GM23338 (cell line): ENCODE data around the gene ZNF331. TPM values are rescaled to one million over a fixed set of nuclear protein-coding genes. Genes with fewer than 3 reads are reported as not detected.

ENCODE experiments used
- ATAC-seq: fragments of 200-7000 bp; cut with Tn5 transposase; 3 replicates; pipeline ENCODE4 v1.9.1; 2020
- DNase-seq: peaks from one replicate; pipeline ENCODE4 v3.0.0-alpha.2; 2015; ENCODE audit warnings: low spot score
- H2AFZ ChIP-seq: fragments of 200-600 bp; sonication (generic); 2 replicates; pipeline ENCODE4 v1.8.0; 2016; ENCODE audit warnings: antibody characterized with exemption, mild to moderate bottlenecking, moderate library complexity
- H3F3A ChIP-seq: fragments of 200-600 bp; sonication (generic); replicated peaks from 2 replicates; pipeline ENCODE4 v1.8.0; 2017; ENCODE audit warnings: antibody characterized with exemption, mixed run types, low read depth
- H3K27ac ChIP-seq: fragments of 200-600 bp; sonication (generic); 2 replicates; pipeline ENCODE4 v1.6.1; 2016; ENCODE audit warnings: low read depth
- H3K27me3 ChIP-seq: fragments of 200-600 bp; sonication (generic); 2 replicates; pipeline ENCODE4 v1.8.0; 2016; ENCODE audit warnings: mild to moderate bottlenecking, mixed run types, moderate library complexity; ENCODE audit not compliant: insufficient read depth
- H3K36me3 ChIP-seq: fragments of 200-600 bp; sonication (generic); 2 replicates; pipeline ENCODE4 v1.8.0; 2016; ENCODE audit warnings: mild to moderate bottlenecking; ENCODE audit not compliant: insufficient read depth
- H3K4me1 ChIP-seq: fragments of 200-600 bp; sonication (generic); 2 replicates; pipeline ENCODE4 v1.8.0; 2016; ENCODE audit warnings: mild to moderate bottlenecking, moderate library complexity; ENCODE audit not compliant: insufficient read depth
- H3K4me2 ChIP-seq: fragments of 200-600 bp; sonication (generic); 2 replicates; pipeline ENCODE4 v1.7.1; 2017; ENCODE audit warnings: mixed run types
- H3K4me3 ChIP-seq: fragments of 200-600 bp; sonication (generic); 2 replicates; pipeline ENCODE4 v1.6.1; 2016; ENCODE audit warnings: mixed run types
- H3K79me2 ChIP-seq: fragments of 200-600 bp; sonication (generic); replicated peaks from 2 replicates; pipeline ENCODE4 v1.8.0; 2017; ENCODE audit warnings: mild to moderate bottlenecking; ENCODE audit not compliant: insufficient read depth
- H3K9me2 ChIP-seq: fragments of 200-600 bp; sonication (generic); 2 replicates; pipeline ENCODE4 v1.8.0; 2017; ENCODE audit not compliant: insufficient read depth
- H4K20me1 ChIP-seq: fragments of 200-600 bp; sonication (generic); replicated peaks from 2 replicates; pipeline ENCODE4 v1.8.0; 2017; ENCODE audit warnings: mild to moderate bottlenecking; ENCODE audit not compliant: insufficient read depth
- H3K27ac Mint-ChIP-seq: 2 replicates; pipeline ENCODE4 v1.8.0; 2020; ENCODE audit warnings: inconsistent platforms, mild to moderate bottlenecking, moderate library complexity, mixed read lengths
- H3K27me3 Mint-ChIP-seq: 3 replicates; pipeline ENCODE4 v1.8.0; 2022; ENCODE audit warnings: low read depth, mild to moderate bottlenecking, moderate library complexity, mixed read lengths, inconsistent platforms; ENCODE audit not compliant: insufficient read depth, poor library complexity
- H3K36me3 Mint-ChIP-seq: 3 replicates; pipeline ENCODE4 v1.8.0; 2021; ENCODE audit warnings: low read depth, mild to moderate bottlenecking, inconsistent platforms, moderate library complexity, mixed read lengths
- H3K4me1 Mint-ChIP-seq: 3 replicates; pipeline ENCODE4 v1.8.0; 2020; ENCODE audit warnings: mild to moderate bottlenecking, inconsistent platforms, mixed read lengths
- H3K4me3 Mint-ChIP-seq: 3 replicates; pipeline ENCODE4 v1.8.0; 2021; ENCODE audit warnings: moderate library complexity, mild to moderate bottlenecking, inconsistent platforms, mixed read lengths
- H3K9me3 Mint-ChIP-seq: 3 replicates; pipeline ENCODE4 v1.8.0; 2020; ENCODE audit warnings: moderate library complexity, mild to moderate bottlenecking, inconsistent platforms, mixed read lengths
- CREB1 ChIP-seq: fragments of 250-450 bp; sonication (Bioruptor Pico); IDR thresholded peaks from 2 replicates; pipeline ENCODE4 v1.5.0; 2020; ENCODE audit warnings: low read depth, mild to moderate bottlenecking, moderate library complexity
- CTCF ChIP-seq, 2 experiments: fragments of 200-600 bp in 1 of 2; sonication (generic) in 1 of 2; conservative IDR thresholded peaks; 2 replicates each; pipeline versions ENCODE4 v1.5.1 to v1.6.1; 2016 to 2017; ENCODE audit warnings: antibody characterized with exemption in 2 of 2, low read depth in 2 of 2, mild to moderate bottlenecking in 2 of 2, moderate library complexity in 1 of 2
- ETS1 ChIP-seq: IDR thresholded peaks from 2 replicates; pipeline ENCODE4 v1.6.1; 2016; ENCODE audit warnings: antibody characterized with exemption
- EZH2 ChIP-seq: fragments of 200-600 bp; sonication (generic); IDR thresholded peaks from one replicate; pipeline ENCODE4 v1.8.0; 2017; ENCODE audit warnings: antibody characterized with exemption, mild to moderate bottlenecking, low read depth; ENCODE audit not compliant: unreplicated experiment
- EZH2phosphoT487 ChIP-seq: fragments of 200-600 bp; sonication (generic); IDR thresholded peaks from one replicate; pipeline ENCODE4 v1.8.1; 2018; ENCODE audit warnings: antibody characterized with exemption; ENCODE audit not compliant: unreplicated experiment
- JUNB ChIP-seq: IDR thresholded peaks from one replicate; pipeline ENCODE4 v1.6.1; 2016; ENCODE audit warnings: antibody characterized with exemption; ENCODE audit not compliant: unreplicated experiment
- NANOG ChIP-seq: IDR thresholded peaks from 2 replicates; pipeline ENCODE4 v1.6.1; 2016; ENCODE audit warnings: antibody characterized with exemption, borderline replicate concordance
- POLR2AphosphoS5 ChIP-seq: IDR thresholded peaks from 2 replicates; pipeline ENCODE4 v1.6.1; 2016; ENCODE audit warnings: antibody characterized with exemption, low read depth
- REST ChIP-seq: IDR thresholded peaks from one replicate; pipeline ENCODE4 v1.6.1; 2018; ENCODE audit warnings: antibody characterized with exemption; ENCODE audit not compliant: unreplicated experiment
- ZNF331 ChIP-seq: fragments of 250-450 bp; sonication (Bioruptor Pico); IDR thresholded peaks from 2 replicates; pipeline ENCODE4 v1.5.0; 2020; ENCODE audit warnings: low read depth, mild to moderate bottlenecking, moderate library complexity
- polyA plus RNA-seq: library from polyadenylated mRNA; unstranded; fragments of >200 nt; fragmentation: Nextera tagmentation; extraction: Ambion mirVana; gene quantifications from 2 replicates; pipeline ENCODE4 v1.2.1, GENCODE V29; 2016
- total RNA-seq: library from RNA; depleted of rRNA; stranded (reverse); fragments of >200 nt; shearing (Covaris generic); gene quantifications from 2 replicates; pipeline ENCODE4 v1.2.3, GENCODE V29; 2014

ZNF331 gene
- total and polyA plus RNA-seq, 2 experiments from 2014 or later, result 36.2 to 46.5 TPM

GRCh38 chr19:53606031-53606430 is 68.1 kb downstream of the ZNF331 start:
- no peak overlapping the region for H3K4me2 ChIP-seq
- H3K4me1 ChIP-seq, result no peaks in the 10 kb centered on the region
- no peak overlapping the region for H3K27ac ChIP-seq
- Mint-ChIP-seq H3K4me3 (no peak overlapping the region), H3K27ac (peak overlapping the region; percentile 54; the same call in 1 of the 2 replicates), H3K27me3 (peaks cover 8% of the 10 kb centered on the region), H3K36me3 (no peaks in the 10 kb centered on the region), H3K4me1 (peaks cover 7% of the 10 kb centered on the region; the same call in 2 of the 3 replicates), H3K9me3 (no peaks in the 10 kb centered on the region; the same call in 1 of the 3 replicates)
- H3K4me3 ChIP-seq, result no peak overlapping the region
- TF ChIP-seq EZH2phosphoT487, result no peak
- TF ChIP-seq POLR2AphosphoS5, result no peak
- no peak for TF ChIP-seq JUNB
- no peak for TF ChIP-seq EZH2
- no peak for TF ChIP-seq ZNF331 (CRISPR knock-in tag)
- TF ChIP-seq NANOG, result no peak
- TF ChIP-seq ETS1, result no peak
- no peak for TF ChIP-seq CREB1 (CRISPR knock-in tag)
- no peak for TF ChIP-seq REST
- TF ChIP-seq CTCF (conservative IDR thresholded peaks at IDR 0.05; ENCODE audit: low read depth in 2 of 2), result no peak
- H2AFZ ChIP-seq, result peak overlapping the region; percentile 97; the same call in 1 of the 2 replicates
- no peaks in the 10 kb centered on the region for H4K20me1 ChIP-seq
- no peaks in the 10 kb centered on the region for H3K27me3 ChIP-seq
- ATAC-seq, result peak; percentile 23; the same call in 1 of the 3 replicates
- H3K36me3 ChIP-seq, result no peaks in the 10 kb centered on the region
- no peaks in the 10 kb centered on the region for H3K79me2 ChIP-seq
- no peak for DNase-seq
- H3F3A ChIP-seq, result no peaks in the 10 kb centered on the region
- H3K9me2 ChIP-seq, result no peaks in the 10 kb centered on the region
